ENCODE measurements around the gene PANK4.

DNA sequence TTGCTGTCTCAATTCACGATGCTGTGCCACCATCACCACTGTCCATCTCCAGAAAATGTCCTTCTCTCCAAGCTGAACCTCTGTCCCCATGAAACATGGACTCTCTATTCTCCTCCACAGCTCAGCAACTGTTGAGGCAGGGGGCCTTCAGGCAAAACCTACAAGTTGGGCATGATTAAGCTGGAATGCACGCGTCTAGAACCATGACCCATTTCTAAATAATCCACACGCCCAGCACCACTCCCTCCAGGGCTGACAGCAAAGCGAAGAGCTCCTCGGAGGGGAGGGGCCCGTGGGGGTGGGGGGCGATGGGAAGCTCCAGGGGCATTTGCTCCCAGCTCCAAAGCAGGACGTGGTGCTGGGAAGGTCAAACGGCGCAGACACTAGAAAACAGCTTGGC is 7.0 kb upstream of the PANK4 start:
- TF ChIP-seq EP300 (IDR thresholded peaks at IDR 0.05; ENCODE audit: borderline replicate concordance) = no peak
- TF ChIP-seq, protein P1, sequence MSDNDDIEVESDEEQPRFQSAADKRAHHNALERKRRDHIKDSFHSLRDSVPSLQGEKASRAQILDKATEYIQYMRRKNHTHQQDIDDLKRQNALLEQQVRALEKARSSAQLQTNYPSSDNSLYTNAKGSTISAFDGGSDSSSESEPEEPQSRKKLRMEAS (IDR thresholded peaks at IDR 0.05) = no peak
- TF ChIP-seq, protein P2, sequence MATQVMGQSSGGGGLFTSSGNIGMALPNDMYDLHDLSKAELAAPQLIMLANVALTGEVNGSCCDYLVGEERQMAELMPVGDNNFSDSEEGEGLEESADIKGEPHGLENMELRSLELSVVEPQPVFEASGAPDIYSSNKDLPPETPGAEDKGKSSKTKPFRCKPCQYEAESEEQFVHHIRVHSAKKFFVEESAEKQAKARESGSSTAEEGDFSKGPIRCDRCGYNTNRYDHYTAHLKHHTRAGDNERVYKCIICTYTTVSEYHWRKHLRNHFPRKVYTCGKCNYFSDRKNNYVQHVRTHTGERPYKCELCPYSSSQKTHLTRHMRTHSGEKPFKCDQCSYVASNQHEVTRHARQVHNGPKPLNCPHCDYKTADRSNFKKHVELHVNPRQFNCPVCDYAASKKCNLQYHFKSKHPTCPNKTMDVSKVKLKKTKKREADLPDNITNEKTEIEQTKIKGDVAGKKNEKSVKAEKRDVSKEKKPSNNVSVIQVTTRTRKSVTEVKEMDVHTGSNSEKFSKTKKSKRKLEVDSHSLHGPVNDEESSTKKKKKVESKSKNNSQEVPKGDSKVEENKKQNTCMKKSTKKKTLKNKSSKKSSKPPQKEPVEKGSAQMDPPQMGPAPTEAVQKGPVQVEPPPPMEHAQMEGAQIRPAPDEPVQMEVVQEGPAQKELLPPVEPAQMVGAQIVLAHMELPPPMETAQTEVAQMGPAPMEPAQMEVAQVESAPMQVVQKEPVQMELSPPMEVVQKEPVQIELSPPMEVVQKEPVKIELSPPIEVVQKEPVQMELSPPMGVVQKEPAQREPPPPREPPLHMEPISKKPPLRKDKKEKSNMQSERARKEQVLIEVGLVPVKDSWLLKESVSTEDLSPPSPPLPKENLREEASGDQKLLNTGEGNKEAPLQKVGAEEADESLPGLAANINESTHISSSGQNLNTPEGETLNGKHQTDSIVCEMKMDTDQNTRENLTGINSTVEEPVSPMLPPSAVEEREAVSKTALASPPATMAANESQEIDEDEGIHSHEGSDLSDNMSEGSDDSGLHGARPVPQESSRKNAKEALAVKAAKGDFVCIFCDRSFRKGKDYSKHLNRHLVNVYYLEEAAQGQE (IDR thresholded peaks at IDR 0.05; ENCODE audit: low read depth) = no peak
- no peak for TF ChIP-seq NFIC (IDR thresholded peaks at IDR 0.05)
- no peak for TF ChIP-seq YY1 (IDR thresholded peaks at IDR 0.05; ENCODE audit: low read depth)
- TF ChIP-seq, protein P3, sequence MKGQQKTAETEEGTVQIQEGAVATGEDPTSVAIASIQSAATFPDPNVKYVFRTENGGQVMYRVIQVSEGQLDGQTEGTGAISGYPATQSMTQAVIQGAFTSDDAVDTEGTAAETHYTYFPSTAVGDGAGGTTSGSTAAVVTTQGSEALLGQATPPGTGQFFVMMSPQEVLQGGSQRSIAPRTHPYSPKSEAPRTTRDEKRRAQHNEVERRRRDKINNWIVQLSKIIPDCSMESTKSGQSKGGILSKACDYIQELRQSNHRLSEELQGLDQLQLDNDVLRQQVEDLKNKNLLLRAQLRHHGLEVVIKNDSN (IDR thresholded peaks at IDR 0.05) = no peak
